Stimulated activated CD4-positive, alpha-beta T cell treated with anti-CD3 and anti-CD28 coated beads, Interleukin-12 subunit alpha, Interleukin-12 subunit beta, amount 100 ng/mL, for 4 hours (primary cell): ENCODE data around the gene CNR1.
"Not testable (repeated sequence)": the region's sequence is repeated elsewhere in the genome, so short reads cannot be mapped to it uniquely, and the experiment has no call there.

ENCODE experiments used
- DNase-seq: peaks from one replicate; pipeline ENCODE4 v3.0.0-alpha.2; 2020

CNR1 gene

DNA sequence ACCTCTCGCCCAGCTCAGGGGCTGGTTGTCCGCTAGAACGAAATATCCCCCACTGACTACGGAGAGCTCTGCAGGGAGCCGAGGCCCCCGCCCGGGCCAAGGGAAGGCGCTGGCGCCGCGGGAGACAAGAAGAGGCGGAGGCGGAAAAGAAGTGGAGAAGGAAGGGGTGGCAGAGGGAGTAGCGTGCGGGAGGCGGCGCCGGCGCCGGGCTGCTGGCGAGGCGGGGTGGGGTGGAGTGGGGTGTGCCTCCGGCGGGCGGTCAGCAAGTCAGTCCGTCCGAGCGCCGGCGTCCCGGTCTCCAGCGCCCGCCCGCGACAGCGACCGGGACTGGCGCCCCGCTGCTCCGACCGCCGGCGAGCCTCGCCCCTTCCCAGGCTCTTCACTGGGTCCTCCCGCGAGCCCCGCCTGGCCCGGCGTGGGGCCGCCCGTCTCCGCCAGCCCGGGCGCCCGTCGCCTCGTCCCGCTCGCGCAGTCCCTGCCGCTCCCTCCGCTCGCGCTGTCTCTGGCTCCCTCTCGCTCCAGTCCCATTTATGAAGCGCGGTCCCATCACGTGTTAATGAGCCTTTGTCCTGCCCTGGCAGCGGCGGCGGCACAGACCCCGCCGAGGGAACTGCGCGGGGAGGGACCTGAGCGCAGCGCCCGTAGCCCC is at the start of gene CNR1:
TSS of gene CNR1 (minus strand) at position 504 of the 649 bp plus-strand sequence. CDS start 21,073 bp downstream, outside the sequence.
- DNase-seq, result no peak

DNA sequence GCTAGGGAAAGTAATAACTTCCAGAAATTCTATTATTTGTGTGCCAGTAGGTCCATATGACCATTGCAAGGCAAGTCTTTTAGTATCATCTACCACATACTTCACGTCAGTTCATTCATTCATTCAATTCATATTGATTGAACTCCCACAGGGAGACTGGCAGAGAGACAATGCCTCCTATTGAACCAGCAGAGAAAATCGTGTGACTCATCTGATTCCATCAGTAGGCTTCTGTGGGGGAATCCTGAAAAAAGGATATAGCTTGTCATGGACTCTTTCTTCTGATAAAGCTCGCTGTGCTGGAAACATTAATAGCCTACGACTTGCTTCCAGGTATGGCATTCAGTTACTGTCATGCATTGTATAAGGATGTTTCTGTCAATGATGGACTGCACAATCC is 45.3 kb upstream of the CNR1 start:
- DNase-seq, result no peak

DNA sequence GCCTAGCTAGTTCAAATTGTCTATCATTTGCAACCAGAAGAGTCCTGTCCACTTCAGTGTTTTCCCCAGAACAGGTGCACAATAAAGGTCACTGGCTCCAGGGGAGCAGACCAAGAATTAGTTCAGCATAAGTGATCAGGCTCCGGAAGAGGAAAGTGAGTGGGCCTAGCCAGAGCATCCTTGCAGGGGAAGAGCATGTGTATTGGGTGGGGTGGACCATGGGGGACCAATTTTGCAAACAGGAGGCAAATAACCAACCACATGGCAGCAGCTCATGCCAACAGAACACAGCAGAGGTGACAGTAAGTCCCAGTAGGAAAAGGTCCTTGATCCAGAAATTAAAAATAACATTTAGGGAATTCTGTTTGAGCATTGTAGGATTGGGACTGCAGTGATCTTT is 43.2 kb upstream of the CNR1 start:
- no peak for DNase-seq

DNA sequence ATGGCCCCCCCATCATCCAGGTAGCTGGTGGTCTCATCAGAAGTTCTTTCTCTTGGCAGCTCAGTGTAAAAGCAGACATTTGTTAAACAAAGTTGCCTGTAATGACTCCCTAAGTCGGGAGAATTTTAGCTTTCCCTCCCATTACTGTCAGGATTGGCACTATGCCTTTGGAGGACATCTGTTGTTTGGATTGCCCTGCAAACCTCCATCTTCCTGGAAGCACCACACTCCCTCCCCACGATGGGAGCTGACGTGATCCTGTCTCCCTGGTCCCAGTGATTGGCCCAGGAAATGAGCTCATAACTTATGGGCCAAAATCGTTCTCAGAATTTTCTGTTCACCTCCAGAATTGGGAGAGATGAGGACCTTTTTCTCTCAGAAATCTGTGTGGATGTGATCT is 42.6 kb upstream of the CNR1 start:
- no peak for DNase-seq

DNA sequence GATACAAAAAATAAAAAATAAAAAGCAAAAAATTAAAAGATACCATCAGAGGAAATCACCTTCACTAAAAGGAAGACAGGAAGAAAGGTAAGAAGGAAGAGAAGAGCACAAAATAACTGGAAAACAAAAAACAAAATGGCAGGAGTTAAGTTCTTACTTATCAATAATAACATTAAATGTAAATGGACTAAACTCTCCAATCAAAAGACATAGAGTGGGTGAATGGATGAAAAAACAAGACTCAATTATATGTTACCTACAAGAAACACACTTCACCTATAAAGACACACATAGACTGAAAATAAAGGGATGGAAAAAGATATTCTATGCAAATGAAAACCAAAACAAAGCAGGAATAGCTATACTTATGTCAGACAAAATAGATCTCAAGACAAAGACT is 35.6 kb upstream of the CNR1 start:
- DNase-seq, result not testable (repeated sequence)

DNA sequence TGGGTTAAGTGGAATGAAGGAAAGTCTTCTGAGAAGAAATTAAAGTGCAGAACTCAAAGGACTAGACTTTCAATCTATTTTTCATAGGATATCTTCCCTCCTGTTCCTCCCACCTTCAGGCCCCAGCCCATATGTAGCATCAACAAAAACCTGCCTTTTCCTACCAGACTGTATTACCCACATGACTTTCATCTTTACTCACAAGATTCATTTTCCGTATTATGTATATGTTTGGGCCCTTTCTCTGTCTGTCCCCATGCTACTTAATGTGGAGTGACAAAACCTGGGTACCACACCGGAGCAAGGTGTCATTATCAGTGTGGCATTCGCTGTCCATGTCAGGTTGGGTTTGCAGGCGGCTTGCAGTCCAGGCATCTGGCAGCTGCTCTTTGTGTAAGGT is 18.8 kb upstream of the CNR1 start:
- no peak for DNase-seq

DNA sequence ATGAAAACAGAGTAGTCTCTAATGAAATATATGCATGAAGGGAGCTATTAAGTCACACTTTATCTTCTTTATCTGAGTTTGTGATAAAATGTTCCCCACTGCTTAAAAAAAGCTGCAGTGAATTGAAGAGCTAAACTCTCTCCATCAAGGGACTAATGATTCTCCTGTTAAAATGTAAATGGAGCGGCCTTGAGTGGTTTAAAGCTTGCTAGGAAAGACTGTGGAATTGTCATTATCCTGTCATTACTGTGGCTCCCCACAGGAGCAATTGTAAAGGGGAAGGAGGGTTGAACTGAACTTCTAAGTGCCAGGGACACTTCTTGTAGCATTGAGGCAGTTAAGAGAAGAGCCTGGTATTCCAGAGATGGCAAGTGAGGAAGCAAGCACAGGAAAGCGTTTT is 17.3 kb upstream of the CNR1 start:
- no peak for DNase-seq

DNA sequence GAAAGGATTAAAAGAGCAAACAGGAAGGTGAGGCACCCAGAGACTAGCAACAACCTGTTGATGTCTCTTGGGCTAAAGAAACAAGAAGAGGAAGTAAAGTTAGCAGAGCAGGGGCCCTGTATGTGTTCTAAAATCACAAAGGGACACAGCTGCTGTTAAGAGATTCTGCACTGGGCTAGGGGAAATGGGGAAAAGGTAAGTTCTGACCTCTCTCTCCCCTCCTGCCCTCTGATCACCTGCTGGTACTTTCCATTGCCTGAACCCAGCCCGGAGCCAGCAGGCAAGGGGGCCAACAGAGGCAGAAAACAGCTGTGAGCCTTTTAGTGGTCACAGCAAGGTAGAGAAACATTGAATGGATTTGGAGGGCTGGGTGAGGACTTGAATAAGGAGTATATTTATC is 13.5 kb upstream of the CNR1 start:
- DNase-seq, result no peak

DNA sequence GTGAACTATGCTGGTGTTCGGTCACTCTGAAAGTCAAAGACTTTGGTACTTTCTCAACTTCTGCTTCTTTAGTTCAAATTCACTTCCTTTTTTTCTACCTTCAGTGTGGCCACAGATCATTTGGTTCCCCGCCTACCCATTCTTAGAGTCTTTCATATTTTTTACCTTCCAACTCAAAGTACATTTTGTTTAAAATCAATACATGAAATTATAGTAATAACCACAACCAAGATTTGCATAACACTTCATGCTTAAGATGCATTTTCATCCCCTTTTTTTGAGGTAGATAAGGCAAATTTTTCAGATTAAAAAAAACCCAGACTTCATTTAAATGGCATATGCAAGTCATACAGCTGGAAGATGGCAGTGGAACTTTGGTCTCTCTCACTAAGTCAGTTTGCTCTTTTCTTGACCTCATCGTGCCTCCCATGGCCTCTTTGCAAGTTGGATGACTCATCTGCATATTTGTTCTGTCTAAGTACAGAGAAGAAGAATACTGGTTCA is 11.9 kb upstream of the CNR1 start:
- no peak for DNase-seq

DNA sequence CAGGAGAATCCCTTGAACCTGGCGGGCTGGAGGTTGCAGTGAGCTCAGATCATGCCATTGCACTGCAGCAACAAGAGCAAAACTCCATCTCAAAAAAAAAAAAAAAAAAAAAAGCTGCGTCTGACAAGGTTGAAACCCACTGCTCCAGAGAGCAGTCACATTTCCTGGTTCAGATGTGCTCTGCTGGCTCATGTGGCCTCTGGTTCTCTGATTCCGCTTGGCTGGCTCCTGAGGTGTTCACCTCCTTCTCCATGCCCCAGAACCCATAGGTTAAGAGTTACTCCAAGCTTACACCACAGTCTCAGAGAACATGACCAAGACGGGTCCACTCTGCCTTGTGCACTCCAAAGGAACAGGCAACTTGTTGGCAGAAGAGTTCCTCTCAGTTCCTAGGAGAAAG is 8.8 kb upstream of the CNR1 start:
- no peak for DNase-seq

DNA sequence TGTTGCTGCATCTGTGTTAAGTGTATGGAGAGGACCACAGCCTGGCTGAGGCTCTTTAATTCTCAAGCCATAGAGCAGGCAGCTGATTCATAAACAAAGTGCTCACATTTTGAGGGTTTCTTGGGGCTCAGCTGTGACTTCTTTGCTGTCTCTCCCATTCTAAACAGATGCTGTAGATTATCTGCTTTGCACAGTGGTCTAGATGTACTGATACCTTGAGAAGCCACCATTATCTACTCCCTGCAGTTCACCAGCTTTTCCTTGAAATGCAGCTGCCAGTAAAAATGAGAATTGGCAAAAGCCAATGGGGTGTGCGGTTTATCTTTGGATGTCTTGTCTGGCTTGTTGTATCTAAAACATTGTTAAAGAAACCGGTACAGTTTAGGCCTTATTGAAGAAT is 5.2 kb upstream of the CNR1 start:
- no peak for DNase-seq

DNA sequence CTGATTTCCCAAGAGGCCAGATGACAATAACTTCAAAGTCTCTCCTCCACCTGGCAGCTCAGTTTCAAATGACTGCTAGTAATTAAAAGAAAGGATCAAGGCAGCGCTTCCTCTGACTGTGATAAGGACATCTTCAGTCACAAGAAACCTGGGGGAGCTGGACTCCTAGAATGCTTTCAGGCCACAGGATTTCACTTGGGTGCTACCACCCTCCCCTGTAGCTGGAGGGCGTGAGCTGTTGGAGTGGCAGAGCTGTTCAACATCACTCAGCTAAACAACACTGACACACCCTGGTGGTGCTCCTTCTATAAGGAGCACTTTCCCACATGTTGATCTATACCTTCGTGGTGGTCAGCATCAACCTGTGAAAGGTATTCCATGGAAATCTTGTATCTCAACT is 2.2 kb upstream of the CNR1 start:
- DNase-seq, result no peak

DNA sequence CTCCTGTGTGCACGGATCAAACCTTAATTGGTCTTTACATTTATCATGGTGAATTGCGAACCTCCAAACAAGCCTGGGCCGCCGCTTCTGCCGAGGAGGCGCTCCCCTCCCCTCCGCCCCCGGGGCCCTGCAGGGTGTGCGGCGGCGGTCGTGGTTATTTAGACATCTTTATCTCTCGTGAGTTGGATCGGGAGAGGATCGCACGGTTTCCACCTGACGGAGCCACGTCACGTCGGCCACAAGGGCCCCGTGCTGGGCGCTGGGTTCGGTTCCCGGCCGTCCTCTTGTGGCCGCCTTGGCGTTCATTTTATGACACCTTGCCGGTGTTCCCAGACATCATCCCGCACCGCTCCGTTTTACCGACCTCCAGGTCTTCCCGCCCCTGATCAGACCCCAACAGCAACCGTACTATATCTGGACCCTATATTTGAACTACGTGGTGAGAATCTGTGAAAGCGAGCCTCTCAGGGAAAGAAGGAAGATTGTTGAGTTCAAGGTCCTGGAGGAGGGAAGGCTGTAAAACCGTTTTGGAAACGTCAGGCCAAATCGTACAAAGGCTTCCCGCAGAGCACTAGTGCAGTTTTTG is 1.3 kb upstream of the CNR1 start:
- DNase-seq, result no peak

DNA sequence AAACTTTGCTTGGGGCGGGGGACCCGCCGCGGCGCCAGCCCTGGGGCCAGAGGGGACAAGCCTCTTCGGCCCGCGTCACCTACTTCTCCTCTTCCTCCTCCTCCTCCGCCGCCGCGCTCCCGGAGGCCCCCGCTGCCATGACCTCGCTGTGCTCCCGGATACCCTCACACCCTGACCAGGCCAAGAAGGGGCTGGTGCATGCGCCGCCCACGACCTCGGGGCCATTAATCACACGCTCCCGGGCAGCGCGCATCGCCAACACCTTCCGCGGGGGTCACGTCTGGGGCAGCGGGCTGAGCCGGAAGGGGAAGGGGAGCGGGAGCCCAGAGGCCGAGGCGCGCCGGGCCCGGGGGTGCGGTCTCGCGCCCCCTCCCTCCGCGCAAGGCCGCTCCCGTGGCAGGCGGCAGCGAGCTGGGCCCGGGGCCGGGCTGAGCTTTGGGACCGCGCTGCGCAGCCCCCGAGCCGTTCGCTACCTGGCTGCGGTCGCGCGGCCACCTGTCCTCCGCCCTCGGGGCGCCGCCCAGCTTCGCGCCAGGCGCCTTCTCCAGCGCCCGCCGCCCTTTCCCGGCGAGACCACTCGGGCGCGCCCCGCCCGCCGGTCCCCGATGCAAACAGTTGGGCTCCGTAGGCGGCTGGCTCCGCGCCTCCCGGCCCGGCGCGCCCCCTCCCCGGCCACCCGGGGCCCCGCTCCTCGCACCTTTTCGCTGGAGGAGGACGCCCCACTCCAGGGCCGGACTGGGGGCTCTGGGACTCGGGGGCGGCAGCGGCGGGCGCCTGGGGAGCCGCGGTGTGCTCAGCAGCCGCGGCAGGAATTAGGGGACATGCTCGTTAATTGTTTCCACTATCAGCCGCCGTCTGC is 575 bp upstream of the CNR1 start:
- no peak for DNase-seq

DNA sequence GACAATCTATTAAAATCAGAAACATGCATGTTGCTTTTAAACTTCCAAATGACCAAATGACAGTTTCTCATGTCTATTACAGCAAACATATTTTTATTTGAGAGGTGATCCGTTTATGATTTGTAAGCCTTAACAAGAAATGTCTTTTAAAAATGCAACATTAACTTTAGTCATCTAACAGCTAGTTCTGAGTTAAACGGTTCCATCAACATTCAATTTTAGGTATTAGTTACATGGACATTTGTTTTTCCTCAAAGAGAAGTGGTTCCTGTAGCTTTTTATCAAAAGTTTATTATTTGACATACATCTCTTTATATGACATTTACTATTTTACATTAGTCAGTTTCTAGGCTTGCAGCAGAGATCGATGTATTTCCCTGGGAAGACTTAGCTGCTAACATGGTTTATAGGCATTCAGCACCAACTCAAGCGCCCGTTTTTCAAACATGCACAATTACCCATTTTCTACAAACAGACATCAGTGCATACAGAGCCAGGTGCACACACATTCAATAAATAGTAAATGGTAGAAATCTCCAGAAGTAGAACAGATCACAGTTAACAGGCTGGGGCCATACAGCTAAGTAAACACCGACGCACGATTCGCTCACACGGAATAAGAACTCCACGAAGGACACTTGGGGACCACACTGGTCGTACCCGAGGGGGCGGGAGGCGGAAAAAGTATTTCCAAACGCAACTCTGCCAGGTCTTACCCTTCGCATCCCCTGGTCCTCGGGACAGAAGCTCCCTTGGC is 882 bp downstream of the CNR1 start:
- DNase-seq, result no peak

DNA sequence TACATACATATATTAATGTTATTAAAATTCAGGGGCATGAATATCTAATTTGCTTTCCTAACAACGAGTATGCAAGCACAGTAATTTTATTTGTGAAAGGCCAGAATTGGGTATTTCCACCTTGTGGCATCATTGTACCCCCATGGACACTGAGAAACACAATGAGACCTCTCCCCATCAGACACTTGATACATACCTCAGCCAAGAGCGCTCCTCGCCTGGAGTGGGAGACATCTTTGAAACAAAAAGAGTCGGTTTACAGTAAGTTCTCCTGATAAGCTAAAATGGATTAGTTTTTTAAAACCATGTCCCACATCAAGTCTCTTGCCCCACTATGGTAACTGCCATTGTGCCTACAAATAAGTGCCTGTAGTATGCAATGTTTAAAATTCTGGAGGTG is 2.1 kb downstream of the CNR1 start:
- DNase-seq, result no peak

DNA sequence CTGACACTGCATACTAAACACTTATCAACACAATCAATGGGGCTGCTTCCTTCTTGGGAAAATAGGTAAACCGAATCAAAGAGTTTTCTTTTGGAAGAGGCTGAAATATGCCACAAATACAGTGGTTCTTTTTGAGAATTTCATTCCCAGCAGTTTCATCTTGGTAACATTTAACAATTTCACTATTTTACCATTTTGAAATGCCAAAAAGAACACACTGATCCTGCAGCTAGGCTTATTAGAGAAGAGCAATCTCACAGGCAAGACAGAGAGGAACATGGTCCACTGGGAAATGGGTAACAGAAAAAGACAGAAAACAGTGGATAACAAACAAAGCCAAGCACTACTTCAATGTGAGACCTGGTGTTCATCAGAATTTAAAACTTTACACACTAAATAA is 2.5 kb downstream of the CNR1 start:
- no peak for DNase-seq

DNA sequence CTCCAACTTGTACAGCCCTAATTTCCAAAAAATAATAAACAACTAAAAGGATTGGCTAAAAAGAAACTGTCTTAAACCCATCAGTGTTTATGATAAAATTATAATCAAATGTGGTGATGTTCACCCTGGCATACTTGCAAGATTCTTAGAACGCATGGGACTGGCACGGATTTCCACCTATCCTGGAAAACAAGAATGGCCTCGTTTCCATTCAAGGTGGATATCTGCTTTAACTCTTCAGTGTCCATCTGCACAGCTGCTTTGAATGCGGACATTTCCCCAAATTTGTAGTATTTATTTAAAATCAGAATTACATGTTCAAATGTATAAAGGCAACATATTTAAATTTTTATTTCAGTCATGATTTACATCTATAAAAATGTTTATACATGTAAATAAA is 4.2 kb downstream of the CNR1 start:
- no peak for DNase-seq

DNA sequence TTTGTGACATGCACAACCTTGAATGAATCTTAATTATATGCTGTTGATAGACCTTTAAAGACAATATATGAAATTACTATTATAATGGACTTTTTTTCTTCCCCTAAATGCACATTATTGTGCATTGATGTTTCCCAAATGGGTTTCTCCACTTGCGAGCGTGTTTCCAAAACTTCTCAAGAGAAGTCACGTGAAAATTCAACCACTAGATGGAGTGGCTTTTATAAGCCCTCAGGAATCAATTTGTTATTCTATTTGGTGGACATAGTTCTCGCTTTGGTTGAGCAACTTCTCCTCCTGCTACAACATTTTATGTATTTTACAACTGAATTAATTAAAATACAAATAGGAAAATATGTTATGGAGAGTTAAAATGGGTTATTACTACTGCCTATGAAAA is 9.0 kb downstream of the CNR1 start:
- DNase-seq, result no peak

DNA sequence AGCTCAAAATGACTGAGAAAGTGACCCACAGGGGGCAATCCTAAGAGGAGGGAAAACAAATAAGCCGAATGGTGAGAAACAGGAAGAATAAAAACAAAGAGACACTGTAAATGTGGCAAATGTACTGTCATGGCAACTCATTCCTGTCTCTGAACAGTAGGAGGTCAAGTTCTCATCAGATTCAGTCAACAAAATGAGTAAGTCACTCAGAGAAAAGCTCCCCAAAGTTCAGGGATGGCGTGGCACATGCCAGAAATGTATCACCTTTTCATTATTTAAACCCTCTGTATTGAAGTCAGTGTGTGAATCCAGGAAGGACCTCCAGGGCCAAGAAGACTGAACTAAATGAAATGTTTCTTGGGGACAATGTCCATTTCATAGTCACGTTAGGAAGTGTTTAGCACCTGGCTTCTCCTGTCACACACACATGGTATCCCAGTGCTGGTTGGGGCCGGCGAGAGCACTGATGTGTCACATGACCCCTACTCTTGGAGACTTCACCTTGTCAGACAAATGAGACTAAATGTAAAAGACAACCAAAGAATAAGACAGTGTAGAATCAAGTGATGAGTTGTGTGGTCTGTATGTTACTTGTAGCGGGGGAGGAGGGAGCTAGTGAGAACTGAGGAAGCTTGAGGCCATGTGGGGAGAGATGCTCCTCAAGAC is 20.7 kb downstream of the CNR1 start:
- DNase-seq, result no peak

DNA sequence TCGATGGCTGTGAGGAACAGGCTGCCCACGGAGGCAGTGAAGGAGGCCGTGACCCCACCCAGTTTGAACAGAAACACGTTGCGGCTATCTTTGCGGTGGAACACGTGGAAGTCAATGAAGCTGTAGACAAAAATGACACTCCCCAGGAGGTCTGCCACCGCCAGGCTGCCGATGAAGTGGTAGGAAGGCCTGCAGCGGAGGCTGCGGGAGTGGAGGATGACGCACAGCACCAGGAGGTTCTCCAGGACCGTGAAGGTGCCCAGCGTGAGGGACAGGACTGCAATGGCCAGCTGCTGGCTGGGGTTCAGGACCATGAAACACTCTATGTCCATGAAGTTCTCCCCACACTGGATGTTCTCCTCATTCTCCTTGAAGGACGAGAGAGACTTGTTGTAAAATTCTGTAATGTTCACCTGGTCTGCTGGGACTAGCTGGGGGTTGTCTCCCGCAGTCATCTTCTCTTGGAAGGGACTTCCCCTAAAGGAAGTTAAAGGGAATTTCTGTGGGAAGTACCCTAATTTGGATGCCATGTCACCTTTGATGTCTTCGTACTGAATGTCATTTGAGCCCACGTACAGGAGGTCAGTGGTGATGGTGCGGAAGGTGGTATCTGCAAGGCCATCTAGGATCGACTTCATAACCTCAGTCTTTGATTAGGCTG is 21.4 kb downstream of the CNR1 start:
- DNase-seq, result no peak
